DMS114 treated with DMSO at 0.1 percent for 48 hours (cell line): ENCODE results near the gene ARHGAP42.

Experiments
- DNase-seq: peaks from one replicate; lab custom pipeline; 2025; ENCODE audit not compliant: unreplicated experiment; lab: John Stamatoyannopoulos, UW

Gene ARHGAP42

GRCh38 chr11:100757646-100758045, 70.6 kb downstream of the ARHGAP42 start:
- DNase-seq = no peak

GRCh38 chr11:100759106-100759505, 72.0 kb downstream of the ARHGAP42 start:
- no peak for DNase-seq

- DNase-seq = no peak
These were observed 72.8 kb downstream of the ARHGAP42 start for GRCh38 chr11:100759856-100760255.

- no peak for DNase-seq
These were observed 73.7 kb downstream of the ARHGAP42 start for GRCh38 chr11:100760744-100761143.

- DNase-seq = no peak
These were observed 74.8 kb downstream of the ARHGAP42 start for GRCh38 chr11:100761841-100762240.

GRCh38 chr11:100766764-100767163, 79.7 kb downstream of the ARHGAP42 start:
- DNase-seq = no peak

- DNase-seq = no peak
These were observed 82.1 kb downstream of the ARHGAP42 start for GRCh38 chr11:100769165-100769564.

- DNase-seq = no peak
These were observed 82.5 kb downstream of the ARHGAP42 start for GRCh38 chr11:100769617-100770016.

GRCh38 chr11:100774132-100774531, 87.0 kb downstream of the ARHGAP42 start:
- no peak for DNase-seq

- no peak for DNase-seq
These were observed 87.8 kb downstream of the ARHGAP42 start for GRCh38 chr11:100774859-100775258.

- DNase-seq = no peak
These were observed 89.3 kb downstream of the ARHGAP42 start for GRCh38 chr11:100776212-100776896.

GRCh38 chr11:100777103-100777502, 90.0 kb downstream of the ARHGAP42 start:
- no peak for DNase-seq

GRCh38 chr11:100777736-100778135, 90.6 kb downstream of the ARHGAP42 start:
- no peak for DNase-seq

GRCh38 chr11:100778166-100778785, 91.2 kb downstream of the ARHGAP42 start:
- DNase-seq = no peak

GRCh38 chr11:100780470-100780869, 93.4 kb downstream of the ARHGAP42 start:
- DNase-seq = no peak

GRCh38 chr11:100785148-100785983, 98.3 kb downstream of the ARHGAP42 start:
- DNase-seq = no peak

GRCh38 chr11:100788561-100789295, 101.6 kb downstream of the ARHGAP42 start:
- DNase-seq = no peak

GRCh38 chr11:100789500-100789899, 102.4 kb downstream of the ARHGAP42 start:
- DNase-seq = no peak

GRCh38 chr11:100790073-100790472, 103.0 kb downstream of the ARHGAP42 start:
- DNase-seq = no peak

- no peak for DNase-seq
These were observed 104.0 kb downstream of the ARHGAP42 start for GRCh38 chr11:100791103-100791502.

GRCh38 chr11:100791860-100792259, 104.8 kb downstream of the ARHGAP42 start:
- no peak for DNase-seq
